Esophagus muscularis mucosa (tissue), 3 donors: Measurements from ENCODE around the gene PTEN.

Experiments used
- POLR2A ChIP-seq: fragments of 450-650 bp; IDR thresholded peaks from one replicate; pipeline ENCODE4 v1.6.1; 2017; ENCODE audit warnings: antibody characterized with exemption, moderate library complexity, mild to moderate bottlenecking, low read depth
- TF ChIP-seq, protein P1 (sequence below), 3 experiments: fragments of 200-600 bp in 2 of 3; fragments of 450-650 bp in 1 of 3; sonication (generic) in 2 of 3; IDR thresholded peaks; one replicate each; pipeline ENCODE4 v1.5.1; 2017 to 2019; ENCODE audit warnings: antibody characterized with exemption in 3 of 3, mild to moderate bottlenecking in 2 of 3, moderate library complexity in 1 of 3

DNA sequence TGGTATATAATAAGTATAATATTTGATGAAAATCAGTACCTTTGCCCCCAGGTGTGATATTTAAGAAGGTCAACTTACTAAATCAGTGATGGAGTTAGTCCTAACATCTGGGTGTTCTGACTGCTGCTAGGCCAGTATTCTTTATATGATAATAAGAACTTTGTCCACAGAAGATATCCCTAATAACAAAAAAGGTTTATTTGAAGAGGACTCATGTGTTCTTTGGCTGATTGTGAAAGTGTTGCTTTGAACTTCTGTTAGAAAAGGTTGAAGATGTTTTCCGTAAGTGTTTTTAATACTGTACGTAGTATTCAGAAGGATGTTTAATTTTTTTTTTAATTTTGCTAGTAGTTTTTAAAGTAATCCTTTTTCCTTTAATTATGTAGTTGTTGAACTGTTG lies 10.2 kb downstream of the PTEN start:
- TF ChIP-seq, protein P1, sequence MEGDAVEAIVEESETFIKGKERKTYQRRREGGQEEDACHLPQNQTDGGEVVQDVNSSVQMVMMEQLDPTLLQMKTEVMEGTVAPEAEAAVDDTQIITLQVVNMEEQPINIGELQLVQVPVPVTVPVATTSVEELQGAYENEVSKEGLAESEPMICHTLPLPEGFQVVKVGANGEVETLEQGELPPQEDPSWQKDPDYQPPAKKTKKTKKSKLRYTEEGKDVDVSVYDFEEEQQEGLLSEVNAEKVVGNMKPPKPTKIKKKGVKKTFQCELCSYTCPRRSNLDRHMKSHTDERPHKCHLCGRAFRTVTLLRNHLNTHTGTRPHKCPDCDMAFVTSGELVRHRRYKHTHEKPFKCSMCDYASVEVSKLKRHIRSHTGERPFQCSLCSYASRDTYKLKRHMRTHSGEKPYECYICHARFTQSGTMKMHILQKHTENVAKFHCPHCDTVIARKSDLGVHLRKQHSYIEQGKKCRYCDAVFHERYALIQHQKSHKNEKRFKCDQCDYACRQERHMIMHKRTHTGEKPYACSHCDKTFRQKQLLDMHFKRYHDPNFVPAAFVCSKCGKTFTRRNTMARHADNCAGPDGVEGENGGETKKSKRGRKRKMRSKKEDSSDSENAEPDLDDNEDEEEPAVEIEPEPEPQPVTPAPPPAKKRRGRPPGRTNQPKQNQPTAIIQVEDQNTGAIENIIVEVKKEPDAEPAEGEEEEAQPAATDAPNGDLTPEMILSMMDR (IDR thresholded peaks at IDR 0.05): no peak
- TF ChIP-seq POLR2A: no peak
